Body of pancreas (tissue), 4 donors: Measurements from ENCODE around the gene ZNF563.

Source experiments
- CTCF ChIP-seq, 7 experiments: fragments of 450-650 bp in 4 of 7; fragments of 200-600 bp in 3 of 7; sonication (generic) in 3 of 7; IDR thresholded peaks; one replicate each; pipeline ENCODE4 v1.5.1; 2016 to 2019; ENCODE audit warnings: antibody characterized with exemption in 7 of 7
- POLR2A ChIP-seq, 3 donors: fragments of 450-650 bp; IDR thresholded peaks; one replicate each; pipeline ENCODE4 v1.6.1; 2016; ENCODE audit warnings: antibody characterized with exemption in 3 of 3, mild to moderate bottlenecking in 2 of 3

GRCh38 chr19:12346896-12347295, 13.5 kb upstream of the ZNF563 start:
- TF ChIP-seq CTCF (IDR thresholded peaks at IDR 0.05) = no peak
- no peak for TF ChIP-seq POLR2A (IDR thresholded peaks at IDR 0.05)
